GM12892 (cell line): ENCODE measurements around the gene SLC25A30.
"Not testable (repeated sequence)": the region's sequence is repeated elsewhere in the genome, so short reads cannot be mapped to it uniquely, and the experiment has no call there.

Source experiments
- DNase-seq: peaks from one replicate; pipeline ENCODE4 v3.0.0; 2011; ENCODE audit not compliant: insufficient read length
- FAIRE-seq: peaks from 2 replicates; lab custom pipeline; 2011; peaks lifted over from hg19 to GRCh38; lab: Jason Lieb, UNC
- POLR2A ChIP-seq: IDR thresholded peaks from 2 replicates; pipeline ENCODE4 v1.6.1; 2011; ENCODE audit warnings: low read depth, low read length, control low read depth
- POLR2AphosphoS5 ChIP-seq: IDR thresholded peaks from 2 replicates; pipeline ENCODE4 v1.6.1; 2011; ENCODE audit warnings: low read depth, low read length, control low read depth
- TAF1 ChIP-seq: IDR thresholded peaks from 2 replicates; pipeline ENCODE4 v1.6.1; 2011; ENCODE audit warnings: low read depth, mild to moderate bottlenecking, control low read depth, low read length, borderline replicate concordance

SLC25A30 gene

DNA sequence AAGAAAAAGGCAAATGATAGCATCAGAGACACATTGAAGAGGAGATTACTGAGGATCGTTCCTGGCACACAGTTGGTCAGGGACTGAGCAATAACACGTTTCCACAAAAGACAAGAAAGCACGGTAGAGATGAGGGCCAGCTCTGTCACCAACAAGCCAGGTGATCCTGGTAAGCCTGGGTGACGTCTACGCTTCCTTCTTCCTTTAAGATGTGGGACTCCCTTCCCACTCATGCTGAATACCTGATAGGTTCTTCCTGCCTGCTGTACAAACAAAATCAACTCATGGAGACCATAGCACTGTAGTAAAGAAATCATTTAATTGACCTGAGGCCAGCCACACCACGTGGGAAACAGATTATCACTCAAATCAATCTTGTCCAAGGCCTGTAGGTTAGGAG, 26.9 kb upstream of the SLC25A30 start:
- TF ChIP-seq POLR2A (no peak), TAF1 (no peak), POLR2AphosphoS5 (no peak)
- DNase-seq, result no peak
- FAIRE-seq, result no peak

DNA sequence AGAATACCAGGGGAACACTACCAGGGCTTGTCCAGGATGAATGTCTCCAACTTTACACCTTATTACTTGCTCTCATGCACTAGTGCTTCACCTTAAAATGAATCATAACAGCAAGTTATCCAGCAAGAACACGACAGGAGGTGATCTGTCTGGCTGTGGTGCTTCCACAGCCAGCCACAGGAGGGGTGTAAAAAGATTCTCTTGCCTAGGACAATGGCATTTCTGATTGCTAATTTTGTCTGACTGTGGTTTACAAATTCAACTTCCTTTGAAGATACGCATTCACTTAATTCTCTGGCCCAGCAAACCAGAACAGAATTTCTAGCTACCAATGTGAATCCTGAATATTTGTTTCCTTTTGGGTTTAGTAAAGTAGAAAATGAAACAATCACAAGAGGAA, 23.5 kb upstream of the SLC25A30 start:
- no peak for TF ChIP-seq POLR2AphosphoS5
- TF ChIP-seq POLR2A, result no peak
- no peak for TF ChIP-seq TAF1
- FAIRE-seq, result peak; percentile 73
- no peak for DNase-seq

GRCh38 chr13:45439781-45440462, 21.7 kb upstream of the SLC25A30 start:
- DNase-seq (no peak), FAIRE-seq (no peak)
- TF ChIP-seq TAF1 (no peak), POLR2A (no peak), POLR2AphosphoS5 (no peak)

GRCh38 chr13:45439008-45439407, 20.8 kb upstream of the SLC25A30 start:
- DNase-seq, result no peak
- peak; percentile 70 for FAIRE-seq
- no peak for TF ChIP-seq POLR2AphosphoS5
- TF ChIP-seq TAF1, result no peak

GRCh38 chr13:45437947-45438346, 19.8 kb upstream of the SLC25A30 start:
- TF ChIP-seq POLR2AphosphoS5 (no peak), TAF1 (no peak), POLR2A (no peak)
- no peak for FAIRE-seq
- DNase-seq, result no peak

- FAIRE-seq (no peak), DNase-seq (no peak)
- no peak for TF ChIP-seq POLR2A
- TF ChIP-seq POLR2AphosphoS5, result no peak
- TF ChIP-seq TAF1, result no peak
These were observed 18.8 kb upstream of the SLC25A30 start for GRCh38 chr13:45436953-45437352.

GRCh38 chr13:45436332-45436731, 18.2 kb upstream of the SLC25A30 start:
- TF ChIP-seq TAF1 (no peak), POLR2A (no peak), POLR2AphosphoS5 (no peak)
- DNase-seq (no peak), FAIRE-seq (no peak)

DNA sequence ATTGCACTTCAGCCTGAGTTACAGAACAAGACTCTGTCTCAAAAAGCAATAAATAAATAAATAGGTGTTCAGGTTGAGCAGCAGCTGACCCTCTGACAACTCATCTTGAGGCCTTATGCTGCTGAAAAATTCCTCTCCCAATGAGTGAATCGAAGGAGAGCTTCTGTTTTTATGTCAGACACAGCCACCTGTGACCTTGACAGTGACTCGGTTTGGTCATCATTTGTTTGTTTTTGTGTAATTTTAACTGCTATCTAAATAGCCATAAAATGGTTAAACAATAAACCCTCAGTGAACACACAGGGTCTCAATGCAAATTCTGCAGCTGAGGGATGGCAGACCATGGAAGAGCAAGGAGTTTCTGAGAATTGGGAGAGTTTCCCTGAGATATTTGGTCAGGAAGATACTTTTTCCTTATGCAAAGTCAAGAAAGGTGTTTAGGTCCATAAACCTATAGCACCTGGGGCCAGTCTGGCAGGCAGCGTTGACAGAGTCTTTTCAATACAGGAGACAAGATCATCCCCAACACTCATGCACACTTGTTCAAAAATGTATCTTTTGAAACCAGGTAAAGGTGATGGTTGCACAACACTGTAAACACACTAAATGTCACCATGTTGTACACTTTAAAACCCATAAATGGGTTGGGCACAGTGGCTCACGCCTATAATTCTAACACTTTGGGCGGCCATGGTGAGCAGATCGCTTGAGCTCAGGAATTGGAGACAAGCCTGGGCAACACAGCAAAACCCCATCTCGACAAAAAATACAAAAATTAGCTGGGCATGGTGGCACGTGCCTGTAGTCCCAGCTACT, 16.6 kb upstream of the SLC25A30 start:
- TF ChIP-seq POLR2AphosphoS5, result no peak
- TF ChIP-seq POLR2A, result no peak
- TF ChIP-seq TAF1, result no peak
- no peak for DNase-seq
- no peak for FAIRE-seq

- TF ChIP-seq TAF1, result no peak
- no peak for TF ChIP-seq POLR2AphosphoS5
- TF ChIP-seq POLR2A, result no peak
- DNase-seq (no peak), FAIRE-seq (no peak)
These were observed 15.2 kb upstream of the SLC25A30 start for GRCh38 chr13:45433381-45433790.

DNA sequence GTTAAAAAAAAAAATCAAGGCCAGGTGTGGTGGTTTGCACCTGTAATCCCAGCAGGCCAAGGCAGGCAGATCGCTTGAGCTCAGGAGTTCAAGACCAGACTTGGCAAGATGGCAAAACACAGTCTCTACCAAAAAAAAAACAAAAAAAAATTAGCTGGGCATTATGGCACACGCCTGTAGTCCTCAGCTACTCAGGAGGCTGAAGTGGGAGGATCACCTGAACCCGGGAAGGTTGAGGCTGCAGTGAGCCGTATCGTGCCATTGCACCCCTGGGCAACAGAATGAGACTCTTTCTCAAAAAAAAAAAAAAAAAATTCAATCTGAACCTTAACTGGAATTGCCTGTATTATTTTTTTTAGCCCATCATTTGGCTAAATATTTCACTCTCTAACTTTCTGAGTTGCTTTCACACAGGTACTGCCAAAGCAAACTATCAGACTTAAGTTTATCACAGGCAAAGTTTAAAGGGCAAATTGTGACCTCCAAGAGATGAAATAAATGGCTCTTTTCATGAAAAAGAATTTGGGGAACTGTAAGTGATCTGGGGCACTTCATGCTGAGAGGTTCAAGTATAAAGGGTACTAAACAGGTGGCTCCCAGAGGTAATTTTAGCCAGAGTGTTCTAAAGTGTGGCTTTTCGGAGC, 14.7 kb upstream of the SLC25A30 start:
- no peak for DNase-seq
- TF ChIP-seq TAF1, result no peak
- no peak for TF ChIP-seq POLR2A
- TF ChIP-seq POLR2AphosphoS5, result no peak
- FAIRE-seq, result no peak

GRCh38 chr13:45426056-45426841, 8.1 kb upstream of the SLC25A30 start:
- peak; percentile 21 for FAIRE-seq
- not testable (repeated sequence) for DNase-seq

DNA sequence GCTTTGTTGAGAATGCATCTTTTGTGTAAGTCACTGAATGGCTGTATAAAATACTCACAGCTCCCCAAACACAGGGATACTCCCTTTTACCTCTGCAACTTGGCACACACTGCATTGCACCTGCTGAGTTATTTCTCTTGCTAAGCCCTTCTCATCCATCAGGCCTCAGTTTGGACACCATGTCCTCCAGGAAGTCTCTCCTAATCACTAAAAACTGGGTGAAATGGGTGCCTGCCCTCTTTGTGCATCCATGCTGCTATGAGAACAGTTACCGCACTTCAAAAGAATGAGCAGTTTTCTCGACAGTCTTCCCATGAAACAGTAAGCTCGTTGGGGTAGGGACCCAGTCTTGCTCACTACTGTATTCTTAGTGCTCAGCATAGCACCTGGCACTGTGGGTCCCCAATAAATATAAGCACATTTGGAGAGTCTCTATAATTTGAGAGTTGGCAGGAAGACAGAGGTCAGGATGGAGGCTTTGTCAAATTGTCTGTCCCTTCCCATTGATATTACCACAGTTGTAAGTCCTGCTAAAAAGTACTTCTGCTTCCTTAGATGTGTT, 4.6 kb upstream of the SLC25A30 start:
- FAIRE-seq, result peak; percentile 5
- TF ChIP-seq TAF1, result no peak
- TF ChIP-seq POLR2AphosphoS5, result no peak
- no peak for TF ChIP-seq POLR2A
- DNase-seq, result no peak
